Stimulated activated CD4-positive, alpha-beta T cell treated with anti-CD3 and anti-CD28 coated beads, TNF-alpha, amount 100 ng/mL, for 1 hour (primary cell): ENCODE data around the gene OR52M1.
"Not testable (repeated sequence)": the region's sequence is repeated elsewhere in the genome, so short reads cannot be mapped to it uniquely, and the experiment has no call there.

Source experiments
- DNase-seq, 3 donors: peaks; one replicate each; pipeline ENCODE4 v3.0.0-alpha.2; 2020; ENCODE audit warnings: low read depth in 3 of 3, low spot score in 1 of 3

The OR52M1 gene, protein sequence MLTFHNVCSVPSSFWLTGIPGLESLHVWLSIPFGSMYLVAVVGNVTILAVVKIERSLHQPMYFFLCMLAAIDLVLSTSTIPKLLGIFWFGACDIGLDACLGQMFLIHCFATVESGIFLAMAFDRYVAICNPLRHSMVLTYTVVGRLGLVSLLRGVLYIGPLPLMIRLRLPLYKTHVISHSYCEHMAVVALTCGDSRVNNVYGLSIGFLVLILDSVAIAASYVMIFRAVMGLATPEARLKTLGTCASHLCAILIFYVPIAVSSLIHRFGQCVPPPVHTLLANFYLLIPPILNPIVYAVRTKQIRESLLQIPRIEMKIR

DNA sequence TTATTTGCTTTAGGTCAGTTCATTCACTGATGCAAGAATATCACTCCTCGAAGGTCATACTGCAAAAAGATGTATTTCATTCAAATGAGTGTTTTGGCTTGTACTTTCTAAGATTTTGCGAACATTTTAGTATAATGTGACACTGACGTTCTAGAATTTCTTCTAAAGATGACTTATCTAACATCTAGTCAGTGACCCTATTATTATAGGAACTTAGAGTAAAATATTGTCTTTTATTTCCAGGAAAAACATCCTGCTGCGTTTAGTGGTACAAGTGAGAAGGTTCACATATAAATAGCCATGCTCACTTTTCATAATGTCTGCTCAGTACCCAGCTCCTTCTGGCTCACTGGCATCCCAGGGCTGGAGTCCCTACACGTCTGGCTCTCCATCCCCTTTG lies at the start of gene OR52M1:
TSS of gene OR52M1 (plus strand) at position 301 of the 400 bp plus-strand sequence. CDS start at position 301, 0 bp downstream.
- DNase-seq: no peak

DNA sequence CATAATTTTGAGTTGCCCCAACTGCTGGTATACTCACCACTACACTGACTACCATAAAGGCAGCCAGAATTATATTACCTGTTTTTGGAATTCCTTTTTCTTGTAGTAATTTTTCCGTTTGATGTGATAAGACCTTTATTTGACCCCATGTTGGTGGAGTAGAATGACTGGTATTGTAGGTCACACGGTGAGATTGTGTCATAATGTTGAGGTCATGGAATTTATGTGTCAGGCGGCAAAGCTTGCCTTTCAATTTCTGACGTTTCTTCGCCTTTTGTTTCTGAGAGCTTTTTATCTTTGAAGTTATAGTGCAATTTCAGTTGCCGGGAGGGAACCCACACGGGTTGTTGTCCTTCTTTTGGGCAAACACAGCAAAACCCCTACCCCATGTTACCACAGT lies 49.5 kb upstream of the OR52M1 start:
- no peak for DNase-seq

DNA sequence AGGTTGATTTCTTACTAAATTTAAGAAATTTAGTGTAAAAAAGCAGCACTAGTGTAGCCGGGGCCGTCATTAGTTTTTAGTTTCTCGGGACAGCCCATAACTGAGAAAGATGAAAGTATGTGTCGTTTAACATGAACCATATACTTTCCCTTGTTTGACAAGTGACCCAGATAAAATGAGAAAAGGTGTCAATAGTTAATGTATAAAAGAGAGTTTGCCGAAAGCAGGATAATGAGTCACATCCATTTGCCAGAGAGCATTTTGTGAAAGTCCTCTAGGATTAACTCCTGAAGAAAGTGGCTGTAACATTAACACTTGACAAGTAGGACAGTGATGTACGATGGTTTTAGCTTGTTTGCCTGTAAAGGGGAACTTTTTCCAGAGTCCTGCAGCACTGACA lies 49.0 kb upstream of the OR52M1 start:
- DNase-seq: no peak

DNA sequence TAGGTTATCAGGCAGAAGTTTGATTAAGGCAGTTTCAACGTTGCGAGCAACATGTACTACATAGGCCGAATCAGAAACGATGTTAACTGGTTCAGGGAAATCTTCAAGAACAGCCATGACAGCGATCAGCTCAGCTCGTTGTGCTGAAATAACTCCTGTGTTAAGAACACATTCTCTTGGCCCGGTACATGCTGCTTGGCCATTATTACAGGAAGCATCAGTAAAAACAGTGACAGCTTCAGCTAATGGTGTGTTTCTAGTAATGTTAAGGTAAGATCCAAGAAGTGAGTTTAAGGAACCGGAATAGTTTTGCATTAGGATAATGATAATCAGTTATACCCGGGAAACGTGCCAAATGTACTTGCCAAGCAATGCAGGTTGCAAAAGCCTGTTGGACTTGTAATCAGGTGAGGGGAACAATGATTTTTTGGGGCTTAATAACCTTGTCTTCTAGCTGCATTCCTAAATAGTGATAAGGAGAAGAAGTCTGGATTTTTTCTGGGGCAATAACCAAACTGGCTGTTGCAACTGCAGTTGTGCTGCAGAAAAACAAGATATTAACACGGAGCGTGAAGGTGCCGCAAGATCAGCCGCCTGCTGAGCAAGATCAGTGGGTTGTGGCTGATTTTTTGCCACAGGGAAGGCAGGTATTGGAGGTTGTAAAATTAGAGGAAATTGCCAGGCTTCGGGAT lies 48.3 kb upstream of the OR52M1 start:
- DNase-seq: no peak

DNA sequence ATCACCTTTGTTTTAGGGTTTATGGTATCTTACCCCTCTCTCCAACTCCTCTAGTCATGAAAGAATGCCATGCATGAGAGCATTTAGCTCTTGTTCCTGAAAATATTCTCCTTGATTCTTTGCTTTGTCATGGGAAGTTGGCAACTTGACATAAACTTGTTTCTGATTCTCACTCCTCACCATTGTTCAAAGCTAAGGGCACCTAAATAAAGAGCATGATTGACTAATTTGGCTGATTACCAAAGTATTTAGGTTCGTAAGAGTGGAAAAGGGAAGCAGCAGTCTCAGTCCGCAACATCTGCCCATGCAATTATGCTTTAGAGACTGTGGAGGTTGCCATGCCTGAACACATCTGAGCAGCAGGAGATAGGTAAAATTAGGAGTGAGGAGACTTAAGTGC lies 36.1 kb upstream of the OR52M1 start:
- no peak for DNase-seq

DNA sequence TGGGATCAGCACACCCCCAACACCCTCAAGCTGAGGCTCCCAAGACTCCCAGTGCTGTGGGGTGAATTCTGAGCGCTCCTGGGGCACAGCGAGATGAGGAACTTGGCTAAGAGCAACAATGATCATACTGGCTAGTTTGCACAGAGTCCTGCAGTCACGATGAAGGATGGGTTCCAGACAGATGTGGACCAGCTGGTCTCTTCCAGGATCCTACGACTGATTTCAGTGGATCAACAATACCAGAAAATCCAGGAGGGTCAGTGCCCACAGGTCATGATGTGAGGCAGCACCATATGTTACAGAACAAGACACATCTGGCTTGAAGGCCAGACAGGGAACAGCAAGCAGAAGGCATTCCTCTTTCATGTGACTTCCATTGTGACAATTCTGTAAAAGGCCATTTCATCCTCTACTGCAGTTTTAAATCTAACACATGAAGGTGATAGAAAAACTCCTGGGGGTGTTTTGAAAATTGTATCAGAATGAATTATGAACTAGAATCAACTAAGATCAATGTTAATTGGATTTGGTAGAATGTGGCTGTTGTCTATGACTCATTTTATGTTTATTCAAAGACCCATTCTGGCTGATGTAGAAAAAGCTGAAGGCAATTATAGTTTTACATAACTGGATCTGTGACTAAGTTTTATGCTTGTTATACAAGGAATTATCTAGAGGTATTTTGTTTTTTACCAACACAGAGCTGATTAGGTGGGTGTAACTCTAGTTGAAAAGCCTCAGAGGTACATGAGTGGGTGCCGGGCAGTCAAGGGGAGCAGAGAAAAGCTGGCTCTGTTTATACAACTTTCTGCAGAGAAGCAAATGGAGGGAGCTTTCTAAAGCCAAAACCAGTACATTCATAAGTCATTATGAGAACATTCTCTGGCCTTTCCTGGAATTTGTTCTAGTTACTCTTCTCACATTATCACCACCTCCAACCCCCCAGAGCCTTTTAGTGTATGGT lies 33.4 kb upstream of the OR52M1 start:
- DNase-seq: no peak

DNA sequence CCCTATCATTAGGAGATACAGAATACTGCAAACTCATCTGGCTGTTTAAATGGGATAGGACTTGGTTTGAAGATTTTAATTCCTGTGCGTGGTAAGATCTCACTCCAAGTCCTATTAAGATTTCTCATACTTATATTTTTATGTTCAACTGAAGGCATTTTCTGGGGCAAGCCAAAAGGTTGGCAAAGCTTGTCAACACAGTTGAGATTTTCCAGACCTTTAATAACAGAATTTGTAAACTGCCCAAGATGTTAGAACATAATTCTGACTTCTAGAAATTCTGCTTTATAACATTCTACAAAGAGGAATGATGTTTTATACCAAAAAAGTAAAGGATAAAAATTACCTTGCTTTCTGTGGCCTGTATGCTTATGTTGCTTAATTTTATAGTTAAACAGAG lies 30.8 kb upstream of the OR52M1 start:
- DNase-seq: no peak

DNA sequence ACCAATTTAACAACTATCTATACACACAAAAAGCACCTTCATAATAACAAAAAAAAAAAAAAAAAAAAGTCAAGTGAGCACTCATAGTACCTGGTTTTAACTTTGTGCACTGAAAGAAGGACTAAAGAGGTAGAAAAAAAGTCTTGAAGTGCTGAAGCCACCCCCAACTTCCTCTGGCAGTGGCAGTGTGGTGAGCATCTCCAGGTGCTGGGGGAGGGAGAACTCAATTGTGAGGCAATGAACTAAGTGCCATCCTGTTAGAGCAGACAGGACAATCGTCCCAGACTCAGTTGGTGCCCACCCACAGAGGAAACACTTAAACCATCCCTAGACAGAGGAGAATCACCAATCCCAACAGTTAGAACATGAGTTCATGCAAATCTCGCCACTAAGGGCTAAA lies 22.7 kb upstream of the OR52M1 start:
- DNase-seq: no peak

DNA sequence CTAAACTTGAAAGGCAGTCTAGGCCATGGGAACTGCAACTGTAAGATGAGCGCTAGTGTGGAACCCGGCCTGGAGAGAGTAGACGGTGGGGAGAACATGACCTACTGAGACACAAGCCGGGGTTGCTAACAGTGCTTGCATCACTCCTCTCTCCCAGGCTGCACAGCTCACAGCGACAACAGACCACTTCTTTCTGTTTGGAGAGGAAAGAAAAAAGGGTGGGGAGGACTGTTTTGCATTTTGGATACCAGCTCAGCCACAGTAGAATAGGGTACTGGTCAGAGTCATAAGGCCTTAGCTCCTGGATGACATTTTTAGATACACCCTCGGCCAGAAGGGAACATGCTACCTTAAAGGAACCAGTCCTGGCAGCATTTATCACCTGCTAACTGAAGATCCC lies 22.2 kb upstream of the OR52M1 start:
- DNase-seq: no peak

DNA sequence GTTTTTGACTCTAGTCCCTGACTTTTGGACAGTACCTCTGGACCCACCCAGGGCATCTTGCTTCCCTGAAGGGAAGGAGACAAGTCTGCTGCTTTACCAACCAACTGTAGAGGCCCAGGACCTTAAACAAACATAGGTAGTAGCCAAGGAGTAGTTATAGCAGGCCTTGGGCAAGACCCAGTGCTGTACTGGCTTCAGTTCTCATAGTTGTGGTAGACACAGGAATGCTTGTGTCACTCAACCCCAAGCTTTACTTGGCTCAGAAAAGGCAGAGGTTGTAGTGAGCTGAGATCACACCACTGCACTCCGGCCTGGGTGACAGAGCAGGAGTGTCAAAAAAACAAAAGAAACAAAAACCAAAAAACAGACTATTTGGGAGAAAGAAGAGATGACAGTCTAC lies 21.3 kb upstream of the OR52M1 start:
- DNase-seq: no peak

DNA sequence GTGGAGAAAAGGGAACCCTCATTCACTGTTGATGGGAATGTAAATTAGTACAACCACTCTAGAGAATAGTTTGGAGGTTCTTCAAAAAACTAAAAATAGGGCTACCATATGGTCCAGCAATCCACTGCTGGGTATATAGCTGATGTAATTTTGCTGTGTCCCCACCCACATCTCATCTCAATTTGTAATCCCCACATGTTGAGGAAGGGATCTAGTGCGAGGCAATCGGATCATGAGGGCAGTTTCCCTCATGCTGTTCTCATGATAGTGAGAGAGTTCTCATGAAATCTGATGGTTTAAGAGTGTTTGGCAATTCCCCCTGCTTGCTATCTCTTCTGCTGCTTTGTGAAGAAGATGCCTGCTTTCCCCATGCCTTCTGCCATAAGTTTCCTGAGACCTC lies 17.1 kb upstream of the OR52M1 start:
- DNase-seq: no peak

DNA sequence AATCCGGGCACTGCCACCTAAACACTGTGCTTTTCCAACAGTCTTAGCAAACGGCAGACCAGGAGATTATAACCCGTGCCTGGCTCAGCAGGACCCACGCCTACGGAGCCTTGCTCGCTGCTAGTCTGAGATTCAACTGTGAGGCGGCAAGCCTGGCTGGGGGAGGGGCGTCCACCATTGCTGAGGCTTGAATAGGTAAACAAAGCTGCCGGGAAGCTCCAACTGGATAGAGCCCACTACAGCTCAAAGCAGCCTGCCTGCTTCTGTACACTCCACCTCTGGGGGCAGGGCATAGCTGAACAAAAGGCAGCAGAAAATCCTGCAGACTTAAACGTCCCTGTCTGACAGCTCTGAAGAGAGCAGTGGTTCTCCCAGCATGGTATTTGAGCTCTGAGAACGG lies 13.3 kb upstream of the OR52M1 start:
- not testable (repeated sequence) for DNase-seq

DNA sequence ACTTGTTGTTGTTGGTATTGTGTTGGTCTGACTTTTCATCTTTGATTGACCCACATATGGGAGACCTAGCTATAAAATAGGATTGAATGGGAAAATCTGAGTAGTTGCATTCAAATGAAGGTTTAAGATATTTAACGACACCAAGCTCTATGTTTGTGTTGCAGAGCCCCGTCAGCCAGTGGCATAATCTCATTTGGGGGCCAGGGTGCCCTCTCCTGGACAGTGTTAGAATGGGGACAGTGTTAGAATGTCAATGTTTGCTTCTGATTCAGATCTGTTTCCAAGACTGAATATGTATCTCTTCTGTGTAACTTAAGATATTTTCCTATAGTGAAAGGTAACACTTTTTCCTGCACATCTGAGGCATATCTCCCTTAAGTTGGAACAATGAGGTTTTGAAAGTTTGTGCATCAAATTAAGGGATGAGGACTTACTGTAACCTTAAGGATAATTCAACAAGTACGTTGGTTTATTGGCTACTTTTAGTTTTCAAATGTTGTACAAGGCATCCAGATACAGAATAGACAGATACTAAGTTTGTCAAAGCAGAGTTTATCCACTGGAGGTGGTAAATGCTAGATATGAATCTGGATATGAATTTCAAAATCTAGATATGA lies 5.3 kb upstream of the OR52M1 start:
- peak in 2 of 3 donors; percentile 8 to 37 for DNase-seq

DNA sequence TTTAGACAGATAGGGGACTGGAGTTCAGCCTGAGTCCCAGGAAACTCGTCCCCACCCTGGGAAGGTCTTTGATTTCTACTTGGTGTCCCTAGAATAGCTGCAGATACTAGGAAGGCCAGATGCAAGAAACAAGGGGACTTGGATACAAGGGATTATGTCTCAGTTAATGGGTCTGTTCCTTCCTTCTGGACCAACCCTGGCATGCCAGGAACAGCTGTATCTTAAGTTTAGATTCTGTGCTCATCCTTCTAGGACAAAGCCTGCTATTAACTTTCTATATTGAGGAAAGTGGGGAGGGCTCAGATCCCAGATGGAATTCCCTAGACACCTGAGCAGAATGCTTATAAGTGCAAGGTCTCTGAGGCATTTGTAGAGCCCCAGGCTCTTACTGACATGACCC lies 3.9 kb upstream of the OR52M1 start:
- no peak for DNase-seq

DNA sequence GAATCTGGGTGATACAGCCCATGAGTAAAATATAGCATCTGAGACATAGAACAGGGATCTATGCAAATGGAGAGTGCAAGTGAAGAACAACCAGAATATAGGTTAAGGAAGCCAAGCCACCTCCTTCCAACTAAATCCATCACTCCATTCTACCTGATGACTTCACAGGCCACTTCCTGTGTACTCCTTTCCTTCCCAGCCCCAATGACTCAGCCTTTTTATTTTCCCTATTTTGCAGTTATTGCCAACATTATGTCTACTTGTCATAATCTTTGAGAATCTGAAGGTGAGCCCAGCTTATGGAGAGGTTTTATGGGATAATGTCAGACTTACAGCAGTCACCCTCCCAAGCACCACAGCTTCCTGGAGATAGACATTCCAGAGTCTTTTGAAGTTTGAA lies 1.4 kb upstream of the OR52M1 start:
- no peak for DNase-seq

DNA sequence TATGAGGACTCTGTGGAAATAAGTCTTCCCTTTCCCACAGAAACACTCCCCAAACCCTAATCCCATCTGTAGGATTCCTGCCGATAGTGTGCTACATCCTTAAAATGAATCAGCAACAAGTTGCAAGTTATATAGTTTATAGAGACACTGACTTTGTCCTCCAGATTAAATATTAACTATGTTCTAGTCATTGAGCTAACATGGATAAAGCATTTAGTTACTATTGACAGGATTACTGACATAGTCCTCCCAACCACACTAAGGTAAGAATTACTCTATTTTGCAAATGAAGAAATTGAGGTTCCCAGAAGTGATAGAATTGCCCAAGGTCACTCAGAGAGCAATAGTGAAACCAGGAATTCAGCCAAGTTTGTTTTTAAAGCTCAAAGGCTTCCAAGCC lies 1.9 kb downstream of the OR52M1 start:
- no peak for DNase-seq

DNA sequence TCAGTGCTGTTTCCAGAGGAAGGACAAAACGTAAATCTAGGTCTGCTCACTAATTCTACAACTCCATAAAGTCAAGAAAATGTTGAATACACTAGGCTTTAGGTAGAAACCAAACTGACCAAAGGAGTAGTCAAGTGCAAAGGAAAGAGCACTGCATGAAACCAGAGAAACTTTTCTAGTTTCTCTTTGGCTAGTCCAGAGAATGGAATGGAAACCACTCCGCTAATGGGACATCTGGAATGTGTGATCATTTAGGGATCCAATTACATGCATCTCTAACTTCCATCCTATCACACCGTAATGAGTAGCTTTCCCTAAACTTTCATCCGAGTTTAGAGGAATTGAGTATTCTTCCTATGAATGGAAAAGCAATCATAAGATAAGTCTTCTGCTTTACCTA lies 2.4 kb downstream of the OR52M1 start:
- DNase-seq: no peak

DNA sequence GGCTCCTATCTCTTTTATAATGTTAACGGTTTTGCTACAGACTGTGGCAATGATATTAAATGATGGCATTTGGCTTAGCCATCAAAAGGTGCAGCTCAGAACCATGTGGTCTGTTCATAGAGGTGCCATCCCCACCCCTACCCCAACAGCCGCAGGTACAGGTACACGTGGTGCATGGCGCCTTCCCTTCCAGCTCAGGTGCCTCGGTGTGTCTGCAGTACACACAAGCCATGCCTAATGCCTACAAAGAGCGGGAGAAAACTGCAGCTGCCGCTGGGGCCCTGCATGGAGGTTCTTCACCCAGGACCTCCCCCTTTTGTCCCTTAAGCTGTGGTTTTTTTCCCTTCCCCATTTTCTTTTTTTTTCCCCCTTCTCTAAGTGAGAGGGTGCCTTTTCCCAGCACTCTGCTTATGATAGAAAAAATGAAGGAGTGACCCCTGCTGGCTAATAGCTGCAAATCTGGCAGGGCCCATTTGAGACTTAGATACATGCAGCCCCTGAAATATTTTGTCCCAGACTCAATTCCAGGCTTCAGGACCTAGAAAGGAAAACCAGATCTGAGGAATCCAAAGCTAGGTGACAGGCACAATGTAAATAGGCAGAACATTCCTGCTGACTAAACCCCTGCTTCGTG lies 6.5 kb downstream of the OR52M1 start:
- DNase-seq: no peak

DNA sequence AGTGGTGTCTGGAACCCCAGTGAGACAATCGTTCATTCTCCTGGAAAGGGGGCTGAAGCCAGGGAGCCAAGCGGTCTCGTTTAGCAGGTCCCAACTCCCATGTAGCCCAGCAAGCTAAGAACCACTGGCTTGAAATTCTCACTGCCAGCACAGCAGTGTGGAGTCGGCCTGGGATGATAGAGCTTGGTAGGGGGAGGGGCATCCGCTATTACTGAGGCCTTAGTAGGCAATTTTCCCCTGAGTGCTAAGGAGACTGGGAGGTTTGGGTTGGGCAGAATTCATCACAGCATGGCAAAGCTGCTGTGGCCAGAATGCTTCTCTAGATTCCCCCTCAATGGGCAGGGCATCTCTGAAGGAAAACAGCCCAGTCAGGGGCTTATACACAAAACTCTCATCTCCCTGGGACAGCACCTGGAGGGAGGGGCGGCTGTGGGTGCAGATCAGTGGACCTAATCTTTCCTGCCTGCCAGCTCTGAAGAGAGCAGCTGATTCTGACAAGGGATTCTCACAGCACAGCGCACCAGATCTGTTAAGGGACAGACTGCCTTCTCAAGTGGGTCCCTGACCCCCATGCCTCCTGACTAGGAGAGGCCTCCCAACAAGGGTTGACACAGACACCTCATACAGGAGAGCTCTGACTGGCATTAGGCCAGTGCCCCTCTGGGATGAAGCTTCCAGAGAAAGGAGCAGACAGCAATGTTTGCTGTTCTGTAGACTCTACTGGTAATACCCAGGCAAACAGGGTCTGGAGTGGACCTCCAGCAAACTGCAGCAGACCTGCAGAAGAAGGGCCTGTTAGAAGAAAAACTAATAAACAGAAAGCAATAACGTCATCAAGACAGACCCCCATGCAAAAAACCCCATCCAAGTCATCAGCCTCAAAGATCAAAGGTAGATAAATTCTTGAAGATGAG lies 14.8 kb downstream of the OR52M1 start:
- no peak for DNase-seq

DNA sequence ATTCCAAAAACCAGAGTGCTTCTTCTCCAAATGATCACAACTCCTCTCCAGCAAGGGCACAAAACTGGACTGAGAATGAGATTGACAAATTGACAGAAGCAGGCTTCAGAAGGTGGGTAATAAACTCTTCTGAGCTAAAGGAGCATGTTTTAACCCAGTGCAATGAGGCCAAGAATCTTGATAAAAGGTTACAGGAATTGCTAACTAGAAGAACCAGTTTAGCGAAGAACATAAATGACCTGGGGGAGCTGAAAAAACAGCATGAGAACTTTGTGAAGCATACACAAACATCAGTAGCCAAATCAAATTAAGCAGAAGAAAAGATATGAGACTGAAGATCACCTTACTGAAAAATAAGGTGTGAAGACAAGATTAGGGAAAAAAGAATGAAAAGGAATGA lies 15.5 kb downstream of the OR52M1 start:
- no peak for DNase-seq
